AG04449 (cell line): Measurements from ENCODE around the gene IL3.

Experiments
- CTCF ChIA-PET: fragments of 350-600 bp; formaldehyde crosslinking; extraction: SDS; loops from one replicate; lab custom pipeline; 2021; ENCODE audit warnings: antibody characterized with exemption; lab: Yijun Ruan, JAX
- POLR2A ChIA-PET: fragments of 400-600, 350-600 bp; formaldehyde crosslinking; extraction: SDS; loops from one replicate; lab custom pipeline; 2020; ENCODE audit warnings: antibody characterized with exemption, inconsistent platforms; lab: Yijun Ruan, JAX
- DNase-seq: peaks from one replicate; pipeline ENCODE4 v3.0.0-alpha.2; 2010; ENCODE audit warnings: low read depth, low spot score
- H3K4me3 ChIP-seq: 2 replicates; pipeline ENCODE4 v1.5.1; 2011; ENCODE audit warnings: low read depth, mild to moderate bottlenecking, control low read depth, low read length
- TF ChIP-seq, protein P1 (sequence below): IDR thresholded peaks from one replicate; pipeline ENCODE4 v1.5.1; 2011; ENCODE audit warnings: mild to moderate bottlenecking, moderate library complexity, low read length, control low read depth, inconsistent platforms; ENCODE audit not compliant: insufficient read depth; ENCODE audit errors: missing control alignments

Gene IL3

DNA sequence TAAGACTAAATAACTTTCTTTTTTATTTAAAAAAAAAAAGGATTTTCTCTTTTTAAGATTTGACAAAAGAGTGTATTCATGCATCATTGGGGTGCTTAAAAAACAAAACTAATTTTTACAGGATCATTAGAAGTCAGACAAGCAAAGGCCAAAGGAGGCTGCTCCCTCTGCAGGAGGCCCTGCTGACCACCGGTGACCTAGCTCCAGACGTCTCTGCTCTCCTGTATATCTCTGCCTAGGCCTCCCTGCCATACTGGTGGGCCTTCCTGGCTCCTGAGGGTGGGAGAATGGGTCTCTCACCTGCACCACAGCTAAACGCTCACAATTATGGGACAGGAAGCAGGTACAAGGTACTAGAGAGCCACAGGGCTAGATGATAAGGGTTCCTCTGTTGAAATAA is 49.7 kb downstream of the IL3 start:
- POLR2A ChIA-PET = no interaction called here
- CTCF ChIA-PET = interaction anchor here (1.0 to 1.1 kb wide), 2 partner anchors 45 to 47 kb away, joined by 3 to 4 read pairs; no protein-coding TSS in a partner anchor
- TF ChIP-seq, protein P1, sequence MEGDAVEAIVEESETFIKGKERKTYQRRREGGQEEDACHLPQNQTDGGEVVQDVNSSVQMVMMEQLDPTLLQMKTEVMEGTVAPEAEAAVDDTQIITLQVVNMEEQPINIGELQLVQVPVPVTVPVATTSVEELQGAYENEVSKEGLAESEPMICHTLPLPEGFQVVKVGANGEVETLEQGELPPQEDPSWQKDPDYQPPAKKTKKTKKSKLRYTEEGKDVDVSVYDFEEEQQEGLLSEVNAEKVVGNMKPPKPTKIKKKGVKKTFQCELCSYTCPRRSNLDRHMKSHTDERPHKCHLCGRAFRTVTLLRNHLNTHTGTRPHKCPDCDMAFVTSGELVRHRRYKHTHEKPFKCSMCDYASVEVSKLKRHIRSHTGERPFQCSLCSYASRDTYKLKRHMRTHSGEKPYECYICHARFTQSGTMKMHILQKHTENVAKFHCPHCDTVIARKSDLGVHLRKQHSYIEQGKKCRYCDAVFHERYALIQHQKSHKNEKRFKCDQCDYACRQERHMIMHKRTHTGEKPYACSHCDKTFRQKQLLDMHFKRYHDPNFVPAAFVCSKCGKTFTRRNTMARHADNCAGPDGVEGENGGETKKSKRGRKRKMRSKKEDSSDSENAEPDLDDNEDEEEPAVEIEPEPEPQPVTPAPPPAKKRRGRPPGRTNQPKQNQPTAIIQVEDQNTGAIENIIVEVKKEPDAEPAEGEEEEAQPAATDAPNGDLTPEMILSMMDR = no peak
- no peak overlapping the region for H3K4me3 ChIP-seq
- DNase-seq = no peak

DNA sequence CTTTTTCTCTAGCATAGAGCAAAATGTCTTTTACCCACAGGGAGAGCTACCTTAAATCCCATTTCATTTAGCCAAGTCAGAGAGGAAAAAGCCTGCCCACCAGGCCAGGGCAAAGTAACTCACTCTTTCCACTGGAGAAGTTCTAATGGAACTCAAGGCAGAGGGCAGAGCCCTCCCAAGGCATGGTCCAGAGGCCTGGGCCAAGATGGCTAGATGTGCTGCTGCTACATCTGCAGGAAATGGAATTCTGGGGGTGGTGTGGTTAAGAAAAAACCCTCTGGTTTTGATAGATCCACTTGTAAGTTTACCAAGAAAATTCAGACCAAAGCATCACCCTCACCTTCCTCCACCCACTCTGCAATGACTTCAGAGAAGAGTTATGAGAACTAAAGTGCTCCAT is 50.5 kb downstream of the IL3 start:
- DNase-seq = no peak
- TF ChIP-seq, protein P1 = no peak
- H3K4me3 ChIP-seq = no peak overlapping the region
- POLR2A ChIA-PET = no interaction called here
- CTCF ChIA-PET = interaction anchor here (0.9 to 1.1 kb wide), 2 partner anchors 30 to 46 kb away, joined by 3 to 4 read pairs; no protein-coding TSS in a partner anchor

DNA sequence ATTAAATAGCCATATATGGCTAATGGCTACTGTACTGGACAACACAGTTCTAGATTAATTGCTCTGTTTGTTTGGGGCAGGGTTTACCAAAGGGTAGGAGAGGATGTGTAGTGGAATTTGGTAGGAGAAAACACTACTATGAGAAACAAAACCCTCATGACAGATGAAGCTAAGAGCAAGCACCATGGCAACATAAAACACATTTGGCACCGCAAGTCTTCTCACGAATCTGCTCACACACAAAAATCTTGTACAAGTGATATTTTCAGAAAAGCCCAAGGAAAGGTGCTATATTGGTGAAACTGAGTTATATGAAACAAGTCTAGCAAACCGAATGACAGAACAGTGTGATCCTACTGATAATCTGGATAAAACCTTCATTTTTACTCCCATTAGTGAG is 51.7 kb downstream of the IL3 start:
- ChIA-PET CTCF (interaction anchor here (0.5 to 2.0 kb wide), 2 partner anchors 46 to 48 kb away, joined by 3 to 9 read pairs; no protein-coding TSS in a partner anchor), POLR2A (no interaction called here)
- no peak for DNase-seq
- H3K4me3 ChIP-seq = no peak overlapping the region
- TF ChIP-seq, protein P1 = no peak
